ENCODE data around the gene SRMS.

Gene SRMS

GRCh38 chr20:63505281-63505680 is 42.3 kb downstream of the SRMS start:
- Histone ChIP-seq H4K20me1 (ENCODE audit: insufficient read depth, low read length) (no peaks in the 10 kb centered on the region), H3K27me3 (replicated peaks; ENCODE audit: insufficient read depth, low read length) (peaks cover 78% of the 10 kb centered on the region), H3K79me2 (ENCODE audit: low read length) (no peaks in the 10 kb centered on the region), H3K9ac (ENCODE audit: low read length) (no peak overlapping the region), H3K27ac (ENCODE audit: low read length) (no peak overlapping the region), H3K9me3 (replicated peaks; ENCODE audit: insufficient read depth, low read length) (no peaks in the 10 kb centered on the region), H3K4me2 (ENCODE audit: low read depth, low read length) (no peak overlapping the region), H3K4me3 (ENCODE audit: low read length) (no peak overlapping the region), H3K4me1 (ENCODE audit: low read length) (peaks cover 8% of the 10 kb centered on the region), H2AFZ (ENCODE audit: low read length) (no peak overlapping the region), H3K36me3 (replicated peaks; ENCODE audit: insufficient read depth, low read length) (no peaks in the 10 kb centered on the region), H3F3A (ENCODE audit: insufficient read depth, low read length) (no peaks in the 10 kb centered on the region), H3K9me2 (replicated peaks; ENCODE audit: insufficient read depth, low read length) (no peaks in the 10 kb centered on the region)
- TF ChIP-seq CTCF (IDR thresholded peaks at IDR 0.05; ENCODE audit: low read length) (no peak), EZH2phosphoT487 (IDR thresholded peaks at IDR 0.05; ENCODE audit: low read length) (no peak), EZH2 (optimal IDR thresholded peaks at IDR 0.05; ENCODE audit: low read depth, low read length) (no peak)
- no peak for DNase-seq

GRCh38 chr20:63504642-63505041 is 42.9 kb downstream of the SRMS start:
- Histone ChIP-seq H3K4me2 (ENCODE audit: low read depth, low read length) (no peak overlapping the region), H3K27ac (ENCODE audit: low read length) (no peak overlapping the region), H3K4me1 (ENCODE audit: low read length) (peaks cover 8% of the 10 kb centered on the region), H3K9me3 (replicated peaks; ENCODE audit: insufficient read depth, low read length) (no peaks in the 10 kb centered on the region), H3F3A (ENCODE audit: insufficient read depth, low read length) (no peaks in the 10 kb centered on the region), H3K4me3 (ENCODE audit: low read length) (no peak overlapping the region), H3K9ac (ENCODE audit: low read length) (no peak overlapping the region), H4K20me1 (ENCODE audit: insufficient read depth, low read length) (no peaks in the 10 kb centered on the region), H3K36me3 (replicated peaks; ENCODE audit: insufficient read depth, low read length) (no peaks in the 10 kb centered on the region), H3K27me3 (replicated peaks; ENCODE audit: insufficient read depth, low read length) (peaks cover 71% of the 10 kb centered on the region), H3K79me2 (ENCODE audit: low read length) (no peaks in the 10 kb centered on the region), H3K9me2 (replicated peaks; ENCODE audit: insufficient read depth, low read length) (no peaks in the 10 kb centered on the region), H2AFZ (ENCODE audit: low read length) (no peak overlapping the region)
- TF ChIP-seq EZH2 (optimal IDR thresholded peaks at IDR 0.05; ENCODE audit: low read depth, low read length) (no peak), CTCF (IDR thresholded peaks at IDR 0.05; ENCODE audit: low read length) (no peak), EZH2phosphoT487 (IDR thresholded peaks at IDR 0.05; ENCODE audit: low read length) (no peak)
- no peak for DNase-seq

GRCh38 chr20:63503524-63503923 is 44.0 kb downstream of the SRMS start:
- no peak overlapping the region for H3K4me2 ChIP-seq (ENCODE audit: low read depth, low read length)
- DNase-seq, result no peak
- H3K27ac ChIP-seq (ENCODE audit: low read length), result no peak overlapping the region
- H3K9me2 ChIP-seq (replicated peaks; ENCODE audit: insufficient read depth, low read length), result no peaks in the 10 kb centered on the region
- H3K36me3 ChIP-seq (replicated peaks; ENCODE audit: insufficient read depth, low read length), result no peaks in the 10 kb centered on the region
- H3K9me3 ChIP-seq (replicated peaks; ENCODE audit: insufficient read depth, low read length), result no peaks in the 10 kb centered on the region
- H3K4me3 ChIP-seq (ENCODE audit: low read length), result no peak overlapping the region
- TF ChIP-seq EZH2 (optimal IDR thresholded peaks at IDR 0.05; ENCODE audit: low read depth, low read length) (no peak), CTCF (IDR thresholded peaks at IDR 0.05; ENCODE audit: low read length) (no peak), EZH2phosphoT487 (IDR thresholded peaks at IDR 0.05; ENCODE audit: low read length) (no peak)
- peaks cover 64% of the 10 kb centered on the region for H3K27me3 ChIP-seq (replicated peaks; ENCODE audit: insufficient read depth, low read length)
- H4K20me1 ChIP-seq (ENCODE audit: insufficient read depth, low read length), result no peaks in the 10 kb centered on the region
- H3F3A ChIP-seq (ENCODE audit: insufficient read depth, low read length), result no peaks in the 10 kb centered on the region
- H3K79me2 ChIP-seq (ENCODE audit: low read length), result no peaks in the 10 kb centered on the region
- H3K4me1 ChIP-seq (ENCODE audit: low read length), result peaks cover 8% of the 10 kb centered on the region
- no peak overlapping the region for H3K9ac ChIP-seq (ENCODE audit: low read length)
- H2AFZ ChIP-seq (ENCODE audit: low read length), result no peak overlapping the region

Data from MM.1S (cell line).